HG03139 (cell line): ENCODE results near the gene TCTN2.

ENCODE experiments used
- ATAC-seq: cut with Tn5 transposase; IDR thresholded peaks from one replicate; pipeline ENCODE4 v1.9.1; 2021; ENCODE audit not compliant: unreplicated experiment

The TCTN2 gene

GRCh38 chr12:123683964-123684363 lies 13.1 kb downstream of the TCTN2 start:
- no peak for ATAC-seq

GRCh38 chr12:123686636-123687190 lies 15.8 kb downstream of the TCTN2 start:
- ATAC-seq, result no peak

- no peak for ATAC-seq
Observed at GRCh38 chr12:123690191-123690840, 19.4 kb downstream of the TCTN2 start.

GRCh38 chr12:123696207-123696606 lies 25.3 kb downstream of the TCTN2 start:
- no peak for ATAC-seq

- no peak for ATAC-seq
Observed at GRCh38 chr12:123696646-123697045, 25.7 kb downstream of the TCTN2 start.

GRCh38 chr12:123705935-123706334 lies 35.0 kb downstream of the TCTN2 start:
- no peak for ATAC-seq

GRCh38 chr12:123707466-123707865 lies 36.6 kb downstream of the TCTN2 start:
- no peak for ATAC-seq

- ATAC-seq, result no peak
Observed at GRCh38 chr12:123712780-123713319, 41.9 kb downstream of the TCTN2 start.

GRCh38 chr12:123713398-123713797 lies 42.5 kb downstream of the TCTN2 start:
- ATAC-seq, result no peak

GRCh38 chr12:123713823-123714585 lies 43.1 kb downstream of the TCTN2 start:
- no peak for ATAC-seq

GRCh38 chr12:123715195-123715594 lies 44.3 kb downstream of the TCTN2 start:
- ATAC-seq, result no peak

GRCh38 chr12:123717350-123717749 lies 46.4 kb downstream of the TCTN2 start:
- ATAC-seq, result no peak

GRCh38 chr12:123720141-123720814 lies 49.4 kb downstream of the TCTN2 start:
- ATAC-seq, result no peak

GRCh38 chr12:123721245-123721644 lies 50.3 kb downstream of the TCTN2 start:
- no peak for ATAC-seq

GRCh38 chr12:123723011-123723410 lies 52.1 kb downstream of the TCTN2 start:
- no peak for ATAC-seq

GRCh38 chr12:123723765-123724164 lies 52.9 kb downstream of the TCTN2 start:
- no peak for ATAC-seq

- ATAC-seq, result no peak
Observed at GRCh38 chr12:123726244-123726643, 55.3 kb downstream of the TCTN2 start.

- no peak for ATAC-seq
Observed at GRCh38 chr12:123726962-123727361, 56.0 kb downstream of the TCTN2 start.

- ATAC-seq, result no peak
Observed at GRCh38 chr12:123727878-123728277, 57.0 kb downstream of the TCTN2 start.

- ATAC-seq, result no peak
Observed at GRCh38 chr12:123731596-123731995, 60.7 kb downstream of the TCTN2 start.

- ATAC-seq, result no peak
Observed at GRCh38 chr12:123732251-123732650, 61.3 kb downstream of the TCTN2 start.
